GM21390 (cell line): ENCODE results near the gene UBR4.
"Not testable (repeated sequence)": the region's sequence is repeated elsewhere in the genome, so short reads cannot be mapped to it uniquely, and the experiment has no call there.

Experiments
- ATAC-seq: cut with Tn5 transposase; IDR thresholded peaks from one replicate; pipeline ENCODE4 v1.9.1; 2021; ENCODE audit not compliant: unreplicated experiment

The UBR4 gene

DNA sequence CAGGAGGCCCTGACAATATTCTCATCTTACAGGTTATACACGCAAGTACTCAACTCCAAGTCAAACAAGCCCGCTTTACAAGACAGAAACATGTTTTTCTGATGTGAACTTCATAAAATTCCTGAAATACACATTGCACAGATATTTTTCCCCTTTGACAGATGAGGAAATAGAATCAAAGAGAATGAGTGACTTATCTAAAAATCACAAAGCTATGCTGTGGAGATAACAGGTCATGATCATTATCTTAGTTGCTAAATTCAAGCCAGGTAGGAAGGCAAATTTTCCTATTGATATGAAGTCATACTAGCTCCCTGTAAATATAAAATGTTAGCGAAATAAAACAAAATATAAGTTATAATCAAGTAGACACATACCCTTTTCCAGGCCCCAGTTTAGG lies 18.3 kb downstream of the UBR4 start:
- no peak for ATAC-seq

GRCh38 chr1:19190468-19190867 lies 19.6 kb downstream of the UBR4 start:
- no peak for ATAC-seq

DNA sequence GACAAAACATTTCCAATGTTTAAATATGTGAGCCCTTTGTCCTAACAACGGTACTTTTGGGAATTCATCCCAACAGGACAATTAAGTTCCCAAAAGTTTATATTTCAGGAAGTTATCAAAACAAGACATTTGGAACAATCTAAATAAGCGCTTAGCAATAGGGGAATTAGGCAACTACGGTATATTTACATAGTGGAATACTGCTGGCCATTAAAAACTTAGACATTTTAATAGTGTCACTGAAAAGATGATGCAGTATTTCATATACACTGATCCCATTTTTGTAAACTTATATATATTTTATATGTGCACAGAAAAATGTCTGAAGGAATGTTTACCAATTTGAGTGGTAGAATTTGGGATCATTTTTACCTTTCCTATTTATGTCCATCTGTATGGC lies 20.8 kb downstream of the UBR4 start:
- ATAC-seq: no peak

GRCh38 chr1:19187852-19188251 lies 22.2 kb downstream of the UBR4 start:
- no peak for ATAC-seq

DNA sequence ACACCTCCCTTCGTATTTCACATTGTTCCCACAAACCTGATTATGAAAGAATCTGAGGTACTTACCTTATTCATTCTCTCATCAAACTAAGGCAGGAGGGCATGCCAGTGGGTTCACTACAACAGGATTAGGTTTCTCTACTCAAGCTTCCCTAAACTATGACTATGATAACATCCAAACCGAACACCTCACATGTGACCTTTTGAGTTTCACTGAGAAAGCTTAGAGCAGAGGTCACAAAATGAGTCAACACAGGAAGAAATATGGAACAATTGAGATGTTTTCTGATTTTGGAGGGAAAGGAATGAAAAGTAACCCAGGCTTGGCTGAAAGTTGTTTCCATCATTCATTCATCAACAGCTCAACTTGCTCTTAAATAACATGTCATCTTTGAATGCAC lies 24.1 kb downstream of the UBR4 start:
- ATAC-seq: no peak

GRCh38 chr1:19182223-19182622 lies 27.8 kb downstream of the UBR4 start:
- ATAC-seq: no peak

DNA sequence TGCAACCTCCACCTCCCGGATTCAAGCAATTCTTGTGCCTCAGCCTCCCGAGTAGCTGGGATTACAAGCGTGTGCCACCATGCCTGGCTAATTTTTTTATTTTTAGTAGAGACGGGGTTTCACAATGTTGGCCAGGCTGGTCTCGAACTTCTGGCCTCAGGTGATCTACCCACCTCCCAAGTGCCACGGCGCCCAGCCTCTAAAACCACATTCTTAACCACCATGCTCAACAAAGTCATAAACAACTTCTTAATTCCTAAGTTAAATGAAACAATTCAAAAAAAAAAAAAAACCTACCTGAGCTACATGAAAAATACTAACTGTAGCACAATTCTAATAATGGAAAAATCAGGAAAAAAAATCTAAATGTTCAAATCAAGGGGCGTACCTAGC lies 29.8 kb downstream of the UBR4 start:
- not testable (repeated sequence) for ATAC-seq

GRCh38 chr1:19179597-19180264 lies 30.3 kb downstream of the UBR4 start:
- no peak for ATAC-seq

- no peak for ATAC-seq
Observed at GRCh38 chr1:19178734-19179398, 31.2 kb downstream of the UBR4 start.

- ATAC-seq: no peak
Observed at GRCh38 chr1:19177811-19178210, 32.3 kb downstream of the UBR4 start.

DNA sequence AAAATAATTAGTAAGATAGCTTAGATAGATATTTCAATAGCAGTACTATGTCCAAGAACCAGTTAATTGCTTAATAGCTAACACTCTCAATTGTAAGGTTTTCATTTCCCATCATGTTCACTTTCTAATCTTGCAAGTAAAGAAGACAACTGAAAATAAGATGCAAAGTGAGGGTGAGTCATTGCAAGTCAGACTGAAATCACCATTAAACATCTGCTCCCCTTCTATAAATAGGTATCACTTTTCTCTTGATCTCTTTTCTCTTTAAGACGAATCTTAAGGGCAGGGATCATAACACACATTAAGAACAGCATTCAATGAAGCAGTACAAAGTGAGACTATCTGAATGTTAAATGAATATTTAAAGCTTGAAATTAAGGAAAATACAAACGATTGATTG lies 40.4 kb downstream of the UBR4 start:
- ATAC-seq: peak; percentile 75

DNA sequence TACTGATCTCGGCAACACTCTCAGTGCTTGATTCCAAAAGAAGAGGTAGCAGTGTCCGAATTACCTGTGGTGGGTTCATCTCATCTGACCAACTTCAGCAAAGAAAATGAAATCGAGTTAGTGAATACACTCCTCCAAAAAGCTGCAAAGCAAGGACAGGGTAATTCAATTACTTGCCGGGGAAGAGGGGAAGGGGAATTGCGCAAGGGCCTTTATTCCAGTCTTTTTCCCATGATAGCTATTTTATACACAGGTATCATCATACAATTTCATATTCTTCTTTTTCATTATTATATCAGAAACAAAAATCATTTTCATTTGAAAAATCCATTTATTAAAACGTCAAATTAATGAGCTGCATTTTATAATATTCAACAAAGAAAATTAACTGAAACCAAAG lies 42.9 kb downstream of the UBR4 start:
- ATAC-seq: no peak

- no peak for ATAC-seq
Observed at GRCh38 chr1:19166066-19166465, 44.0 kb downstream of the UBR4 start.

GRCh38 chr1:19165501-19165900 lies 44.6 kb downstream of the UBR4 start:
- ATAC-seq: no peak

GRCh38 chr1:19164274-19165015 lies 45.6 kb downstream of the UBR4 start:
- ATAC-seq: no peak

GRCh38 chr1:19163261-19163660 lies 46.8 kb downstream of the UBR4 start:
- no peak for ATAC-seq

GRCh38 chr1:19160831-19161230 lies 49.2 kb downstream of the UBR4 start:
- ATAC-seq: no peak

DNA sequence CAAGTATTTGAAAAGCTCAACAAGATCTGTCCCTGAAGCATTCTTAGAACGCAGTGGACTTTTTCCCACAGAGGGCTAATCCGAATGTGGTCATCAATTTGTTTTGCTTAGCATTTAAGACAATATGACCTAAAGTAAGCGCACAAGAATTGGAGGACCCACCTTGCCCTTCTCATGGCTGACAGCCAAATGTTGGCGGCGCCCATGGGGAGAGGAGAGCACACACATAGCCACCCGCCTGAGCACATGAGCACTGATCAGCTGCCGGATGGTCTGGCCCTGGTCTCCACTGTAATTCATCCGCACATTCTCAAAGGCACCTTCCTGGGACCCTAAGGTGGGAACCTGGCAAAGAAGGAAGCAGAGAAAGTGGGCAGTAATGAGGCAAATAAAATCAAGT lies 52.4 kb downstream of the UBR4 start:
- no peak for ATAC-seq

- no peak for ATAC-seq
Observed at GRCh38 chr1:19156676-19157075, 53.4 kb downstream of the UBR4 start.

DNA sequence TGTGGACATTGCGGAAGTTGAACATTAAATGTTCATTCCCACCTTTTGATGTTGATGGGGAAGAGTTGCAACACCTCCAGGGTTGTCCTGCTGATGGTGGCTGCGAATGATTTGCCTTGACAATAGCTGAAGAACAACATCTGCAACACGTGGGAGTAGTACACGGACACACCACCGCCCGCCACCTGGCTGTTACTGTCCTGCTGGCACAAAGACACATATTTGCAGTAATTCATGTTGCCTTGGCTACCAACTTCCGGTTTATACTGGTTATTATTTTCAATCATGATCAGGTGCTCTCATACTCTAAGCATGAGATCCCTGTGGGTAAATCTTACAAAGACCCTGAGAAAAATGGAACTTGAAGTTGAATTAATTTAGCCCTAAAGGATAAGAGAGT lies 55.2 kb downstream of the UBR4 start:
- no peak for ATAC-seq

DNA sequence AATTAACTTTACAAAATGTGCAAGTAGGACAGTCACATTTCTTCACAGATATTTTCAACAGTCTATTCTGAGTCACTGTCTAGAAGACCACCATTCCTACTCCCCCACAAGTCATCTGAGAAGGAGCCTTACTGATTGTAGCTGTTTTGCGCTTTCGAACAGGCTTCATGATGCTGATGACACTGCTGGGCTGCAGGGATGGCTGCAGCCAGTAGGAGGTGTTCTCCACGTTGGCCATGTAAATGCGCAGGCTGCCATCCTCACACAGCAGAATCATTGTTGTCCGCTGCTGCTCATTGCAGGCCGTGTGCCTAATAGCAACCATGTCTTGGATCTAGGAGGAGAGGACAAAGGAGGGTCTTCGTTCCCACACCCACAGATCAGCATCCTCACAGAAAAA lies 56.9 kb downstream of the UBR4 start:
- no peak for ATAC-seq

DNA sequence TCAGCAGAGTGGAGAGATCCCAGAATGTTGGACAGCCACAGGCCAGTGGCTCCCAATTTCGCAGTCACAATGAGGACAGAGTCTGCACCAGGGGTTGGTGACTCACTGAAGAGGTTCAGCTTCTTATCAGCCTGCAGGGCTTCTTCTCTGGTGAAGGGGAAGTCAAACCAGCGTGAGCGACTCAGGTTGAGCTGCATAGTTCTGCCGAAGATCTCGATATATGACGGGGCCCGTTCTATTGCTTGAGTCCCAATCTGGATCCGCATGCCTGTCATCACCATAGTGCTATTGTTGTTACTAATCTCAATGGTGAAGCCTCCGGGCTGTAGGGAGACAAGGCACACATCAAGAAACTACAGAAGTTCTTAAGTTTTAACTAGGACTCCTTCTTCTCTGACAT lies 58.5 kb downstream of the UBR4 start:
- no peak for ATAC-seq
